ENCODE results near the gene CSNK2A3. TPM values are rescaled to one million over a fixed set of nuclear protein-coding genes. Genes with fewer than 3 reads are reported as not detected.

Gene CSNK2A3
- 0.54 and 0.65 TPM in 2 replicates for total RNA-seq

GRCh38 chr11:11352878-11353277 lies at the start of gene CSNK2A3:
Gene CSNK2A3 (minus strand): TSS chr11:11353250. CDS start chr11:11353119, 131 bp downstream.

